HG02885 (cell line): ENCODE data around the gene COX6A1.

Source experiments
- ATAC-seq: cut with Tn5 transposase; IDR thresholded peaks from one replicate; pipeline ENCODE4 v1.9.1; 2021; ENCODE audit warnings: mild to moderate bottlenecking; ENCODE audit not compliant: unreplicated experiment, poor library complexity

The COX6A1 gene

GRCh38 chr12:120490325-120490724 lies 52.4 kb downstream of the COX6A1 start:
- ATAC-seq = no peak
